T-cell (primary cell): ENCODE data around the gene SIPA1. TPM values are rescaled to one million over a fixed set of nuclear protein-coding genes. Genes with fewer than 3 reads are reported as not detected.

Experiments used
- ATAC-seq, 4 experiments: fragments of 200-7000 bp in 3 of 4; fragments of 150-1000 bp in 1 of 4; cut with Tn5 transposase; replicated peaks in 1 of 4; 1 replicate in 3 of 4; 2 replicates in 1 of 4; pipeline ENCODE4 v1.10.0; 2021; ENCODE audit warnings: moderate library complexity in 3 of 4, mild to moderate bottlenecking in 2 of 4, moderate number of reproducible peaks in 1 of 4
- CTCF ChIA-PET, 2 donors: fragments of 300-600 bp; sonication (Branson Sonifier 250); formaldehyde crosslinking; loops; one replicate each; lab custom pipeline; 2022; ENCODE audit warnings: antibody characterized with exemption in 2 of 2; lab: Charles Lee
- POLR2A ChIA-PET, 2 donors: fragments of 300-600 bp; sonication (Branson Sonifier 250); formaldehyde crosslinking; loops; one replicate each; lab custom pipeline; 2022; ENCODE audit warnings: antibody characterized with exemption in 2 of 2; lab: Charles Lee
- DNase-seq, 35 experiments: peaks; one replicate each; pipeline versions ENCODE4 v3.0.0 to v3.0.0-alpha.2; 2013 to 2023
- H3K27ac ChIP-seq: one replicate; pipeline ENCODE4 v1.5.1; 2013; ENCODE audit warnings: low read length
- H3K27me3 ChIP-seq, 2 experiments: replicated peaks in 1 of 2; 1 replicate in 1 of 2; 2 replicates in 1 of 2; pipeline versions ENCODE4 v1.6.1 to v1.7.0; 2013; ENCODE audit warnings: low read length in 1 of 2, mixed read lengths in 1 of 2; ENCODE audit not compliant: control insufficient read depth in 2 of 2, insufficient read depth in 2 of 2; ENCODE audit errors: extremely low read depth in 1 of 2
- H3K36me3 ChIP-seq, 2 donors: 1 replicate in 1 of 2; 2 replicates in 1 of 2; pipeline versions ENCODE4 v1.6.1 to v1.7.0; 2013; ENCODE audit warnings: low read length in 1 of 2; ENCODE audit not compliant: control insufficient read depth in 2 of 2, insufficient read depth in 1 of 2; ENCODE audit errors: extremely low read depth in 1 of 2
- H3K4me1 ChIP-seq, 2 experiments: 1 replicate in 1 of 2; 2 replicates in 1 of 2; pipeline versions ENCODE4 v1.6.1 to v1.7.0; 2013; ENCODE audit warnings: low read length in 2 of 2, mixed read lengths in 1 of 2; ENCODE audit not compliant: insufficient read depth in 2 of 2, control insufficient read depth in 1 of 2; ENCODE audit errors: extremely low read depth in 1 of 2
- H3K4me3 ChIP-seq, 2 donors: 1 replicate in 1 of 2; 2 replicates in 1 of 2; pipeline versions ENCODE4 v1.5.1 to v1.7.0; 2013; ENCODE audit warnings: mild to moderate bottlenecking in 2 of 2, low read length in 1 of 2, moderate library complexity in 1 of 2; ENCODE audit not compliant: control insufficient read depth in 1 of 2; ENCODE audit errors: extremely low read depth in 1 of 2
- H3K9me3 ChIP-seq: 2 replicates; pipeline ENCODE4 v1.7.0; 2013
- H3K27ac Mint-ChIP-seq, 2 donors: one replicate each; pipeline ENCODE4 v1.8.0; 2020 to 2021; ENCODE audit warnings: mild to moderate bottlenecking in 2 of 2, mixed read lengths in 2 of 2
- H3K27me3 Mint-ChIP-seq, 2 donors: one replicate each; pipeline ENCODE4 v1.8.0; 2021 to 2022; ENCODE audit warnings: mixed read lengths in 2 of 2
- H3K36me3 Mint-ChIP-seq: one replicate; pipeline ENCODE4 v1.8.0; 2021; ENCODE audit warnings: mixed read lengths
- H3K4me1 Mint-ChIP-seq, 3 donors: one replicate each; pipeline ENCODE4 v1.8.0; 2020 to 2022; ENCODE audit warnings: mixed read lengths in 3 of 3, mild to moderate bottlenecking in 1 of 3
- H3K4me3 Mint-ChIP-seq, 3 donors: one replicate each; pipeline ENCODE4 v1.8.0; 2020 to 2022; ENCODE audit warnings: mild to moderate bottlenecking in 3 of 3, mixed read lengths in 3 of 3, moderate library complexity in 3 of 3
- H3K9me3 Mint-ChIP-seq, 3 donors: one replicate each; pipeline ENCODE4 v1.8.0; 2020 to 2022; ENCODE audit warnings: mixed read lengths in 3 of 3
- WGBS: methylation state at CpG from one replicate; pipeline ENCODE4 v1.1.5; 2013; ENCODE audit warnings: missing lambda C conversion rate; ENCODE audit not compliant: insufficient coverage; 5-methylcytosine and 5-hydroxymethylcytosine counted together
- total RNA-seq, 35 experiments: library from RNA in 6 of 35; stranded (reverse) in 6 of 35; fragments of 120-200 nt in 1 of 35; gene quantifications; one replicate each; pipeline versions ENCODE4 v1.2.1 to v1.2.4 and lab custom pipeline; 2013 to 2026

Gene SIPA1
- total RNA-seq, 5 donors from 2014 or later (not counting 1 experiment from before 2014, with no cell fraction given) = 179 to 285 (median 200) TPM

GRCh38 chr11:65596520-65596919, 41.4 kb upstream of the SIPA1 start:
- no peak for ATAC-seq
- CTCF ChIA-PET = no interaction called here
- Mint-ChIP-seq H3K27me3 (no peaks in the 10 kb centered on the region), H3K4me1 (peaks cover 6 to 19% (median 15%) of the 10 kb centered on the region in 3 donors), H3K36me3 (peaks cover 14% of the 10 kb centered on the region), H3K4me3 (no peak overlapping the region), H3K9me3 (no peaks in the 10 kb centered on the region), H3K27ac (no peak overlapping the region)
- Histone ChIP-seq H3K9me3 (no peaks in the 10 kb centered on the region), H3K4me1 (peaks cover 0 to 26% of the 10 kb centered on the region in 2 experiments), H3K27ac (no peak overlapping the region), H3K4me3 (no peak overlapping the region), H3K36me3 (peaks cover 13 to 32% of the 10 kb centered on the region in 2 donors), H3K27me3 (no peaks in the 10 kb centered on the region)
- POLR2A ChIA-PET = interaction anchor here in 1 of 2 donors (0.5 kb wide), 1 partner anchor 334 kb away, joined by 6 read pairs; no protein-coding TSS in a partner anchor
- DNase-seq = no peak
- 94% methylated on average over 6 of the region's 6 CpGs for WGBS

GRCh38 chr11:65598258-65598699, 39.6 kb upstream of the SIPA1 start:
- H3K27ac Mint-ChIP-seq = no peak overlapping the region
- ChIA-PET CTCF (no interaction called here), POLR2A (no interaction called here)

GRCh38 chr11:65599216-65599954, 38.5 kb upstream of the SIPA1 start:
- no peak overlapping the region for H3K4me3 Mint-ChIP-seq
- H3K27ac Mint-ChIP-seq = no peak overlapping the region
- no peak overlapping the region for H3K27ac ChIP-seq
- H3K9me3 Mint-ChIP-seq = no peaks in the 10 kb centered on the region
- H3K27me3 Mint-ChIP-seq = no peaks in the 10 kb centered on the region
- H3K36me3 Mint-ChIP-seq = peaks cover 18% of the 10 kb centered on the region
- ATAC-seq (no peak), DNase-seq (no peak)
- H3K9me3 ChIP-seq = no peaks in the 10 kb centered on the region
- H3K27me3 ChIP-seq = no peaks in the 10 kb centered on the region
- H3K4me1 ChIP-seq = peaks cover 0 to 18% of the 10 kb centered on the region in 2 experiments
- peaks cover 16 to 33% of the 10 kb centered on the region in 2 donors for H3K36me3 ChIP-seq
- no peak overlapping the region for H3K4me3 ChIP-seq
- POLR2A ChIA-PET = no interaction called here
- peaks cover 6 to 14% (median 11%) of the 10 kb centered on the region in 3 donors for H3K4me1 Mint-ChIP-seq
- WGBS = 95% methylated on average over 44 of the region's 49 CpGs
- CTCF ChIA-PET = no interaction called here

More at GRCh38 chr11:65598258-65598699, 39.6 kb upstream of the SIPA1 start:
- peaks cover 14% of the 10 kb centered on the region for H3K36me3 Mint-ChIP-seq
- Histone ChIP-seq H3K27ac (no peak overlapping the region), H3K9me3 (no peaks in the 10 kb centered on the region), H3K4me1 (peaks cover 0 to 26% of the 10 kb centered on the region in 2 experiments), H3K4me3 (no peak overlapping the region), H3K27me3 (no peaks in the 10 kb centered on the region), H3K36me3 (peaks cover 13 to 26% of the 10 kb centered on the region in 2 donors)
- WGBS = 85% methylated on average over 8 of the region's 16 CpGs
- H3K9me3 Mint-ChIP-seq = no peaks in the 10 kb centered on the region
- no peaks in the 10 kb centered on the region for H3K27me3 Mint-ChIP-seq
- DNase-seq (no peak), ATAC-seq (no peak)
- no peak overlapping the region for H3K4me3 Mint-ChIP-seq
- peaks cover 6 to 19% (median 15%) of the 10 kb centered on the region in 3 donors for H3K4me1 Mint-ChIP-seq

GRCh38 chr11:65599955-65600246, 38.0 kb upstream of the SIPA1 start:
- Mint-ChIP-seq H3K27me3 (no peaks in the 10 kb centered on the region), H3K27ac (no peak overlapping the region), H3K4me1 (peaks cover 4 to 10% (median 9%) of the 10 kb centered on the region in 3 donors), H3K4me3 (no peak overlapping the region), H3K9me3 (no peaks in the 10 kb centered on the region), H3K36me3 (peaks cover 18% of the 10 kb centered on the region)
- H3K27me3 ChIP-seq = no peaks in the 10 kb centered on the region
- POLR2A ChIA-PET = no interaction called here
- H3K9me3 ChIP-seq = no peaks in the 10 kb centered on the region
- peaks cover 16 to 35% of the 10 kb centered on the region in 2 donors for H3K36me3 ChIP-seq
- WGBS = 98% methylated on average over 3 of the region's 6 CpGs
- no peak overlapping the region for H3K27ac ChIP-seq
- peaks cover 0 to 14% of the 10 kb centered on the region in 2 experiments for H3K4me1 ChIP-seq
- CTCF ChIA-PET = no interaction called here
- no peak for DNase-seq
- no peak for ATAC-seq
- H3K4me3 ChIP-seq = no peak overlapping the region

- H3K36me3 ChIP-seq = peaks cover 8 to 56% of the 10 kb centered on the region in 2 donors
- H3K27ac ChIP-seq = no peak overlapping the region
- no peaks in the 10 kb centered on the region for H3K9me3 Mint-ChIP-seq
- POLR2A ChIA-PET = interaction anchor here in 1 of 2 donors (0.6 kb wide), 2 partner anchors 9 to 376 kb away, joined by 3 read pairs; partner anchors contain the start of gene KCNK7
- peaks cover 6 to 7% (median 6%) of the 10 kb centered on the region in 3 donors for H3K4me1 Mint-ChIP-seq
- H3K4me3 Mint-ChIP-seq = no peak overlapping the region
- H3K4me1 ChIP-seq = no peaks in the 10 kb centered on the region
- DNase-seq (no peak), ATAC-seq (no peak)
- CTCF ChIA-PET = interaction anchor here (0.6 kb wide), 2 partner anchors 143 to 243 kb away, joined by 4 to 5 read pairs; no protein-coding TSS in a partner anchor
- 100% methylated on average over 1 of the region's 1 CpG for WGBS
- no peak overlapping the region for H3K4me3 ChIP-seq
- no peaks in the 10 kb centered on the region for H3K9me3 ChIP-seq
- H3K27me3 ChIP-seq = no peaks in the 10 kb centered on the region
- H3K27me3 Mint-ChIP-seq = no peaks in the 10 kb centered on the region
- no peak overlapping the region for H3K27ac Mint-ChIP-seq
- peaks cover 22% of the 10 kb centered on the region for H3K36me3 Mint-ChIP-seq
Observed at GRCh38 chr11:65604258-65604657, 33.6 kb upstream of the SIPA1 start.

GRCh38 chr11:65606876-65607613, 30.9 kb upstream of the SIPA1 start:
- H3K4me3 ChIP-seq = no peak overlapping the region
- H3K4me3 Mint-ChIP-seq = no peak overlapping the region
- 92% methylated on average over 56 of the region's 67 CpGs for WGBS
- POLR2A ChIA-PET = no interaction called here
- H3K36me3 ChIP-seq = peaks cover 14 to 61% of the 10 kb centered on the region in 2 donors
- no peak overlapping the region for H3K27ac Mint-ChIP-seq
- H3K27me3 Mint-ChIP-seq = no peaks in the 10 kb centered on the region
- no peaks in the 10 kb centered on the region for H3K9me3 Mint-ChIP-seq
- no peak overlapping the region for H3K27ac ChIP-seq
- CTCF ChIA-PET = no interaction called here
- ATAC-seq (peak in 1 of 4 experiments; percentile 42), DNase-seq (peak in 1 of 35 experiments; percentile 22)
- H3K9me3 ChIP-seq = no peaks in the 10 kb centered on the region
- H3K27me3 ChIP-seq = no peaks in the 10 kb centered on the region
- H3K36me3 Mint-ChIP-seq = peaks cover 23% of the 10 kb centered on the region
- peaks cover 15 to 26% of the 10 kb centered on the region in 2 experiments for H3K4me1 ChIP-seq
- peaks cover 31 to 34% (median 33%) of the 10 kb centered on the region in 3 donors for H3K4me1 Mint-ChIP-seq
